Activated naive CD4-positive, alpha-beta T cell treated with anti-CD3 and anti-CD28 coated beads for 36 hours (primary cell): ENCODE results near the gene SAYSD1. TPM values are rescaled to one million over a fixed set of nuclear protein-coding genes. Genes with fewer than 3 reads are reported as not detected.

Source experiments
- total RNA-seq, 2 experiments: library from RNA; stranded (reverse); gene quantifications; one replicate each; pipeline ENCODE4 v1.2.3, GENCODE V29; 2021

The SAYSD1 gene
- total RNA-seq, 2 experiments from 2014 or later, result 13.7 to 13.8 TPM

Other genes starting within 250 kb of the SAYSD1 start
- under 1 TPM; 0.07 to 0.12 TPM for gene GLP1R, start 66.4 kb downstream of the SAYSD1 start, total RNA-seq
- gene KCNK5, start 114.3 kb upstream of the SAYSD1 start, total RNA-seq, result 1 to 10 TPM; 9.0 to 9.2 TPM
- gene KCNK17, start 199.2 kb upstream of the SAYSD1 start, total RNA-seq, result not detected
- gene KCNK16, start 207.5 kb upstream of the SAYSD1 start, total RNA-seq, result not detected